GM18909 (cell line): ENCODE measurements around the gene STMND1.

Experiments
- ATAC-seq: cut with Tn5 transposase; IDR thresholded peaks from one replicate; pipeline ENCODE4 v1.9.1; 2021; ENCODE audit warnings: mild to moderate bottlenecking; ENCODE audit not compliant: unreplicated experiment, poor library complexity

Gene STMND1

GRCh38 chr6:17156966-17157365 is 55.1 kb downstream of the STMND1 start:
- ATAC-seq, result no peak

- ATAC-seq, result no peak
Measured at GRCh38 chr6:17157617-17158016, 55.8 kb downstream of the STMND1 start.

GRCh38 chr6:17159240-17159639 is 57.4 kb downstream of the STMND1 start:
- no peak for ATAC-seq

- ATAC-seq, result no peak
Measured at GRCh38 chr6:17161076-17161475, 59.2 kb downstream of the STMND1 start.

GRCh38 chr6:17165383-17165782 is 63.5 kb downstream of the STMND1 start:
- ATAC-seq, result no peak

- ATAC-seq, result no peak
Measured at GRCh38 chr6:17167327-17167979, 65.6 kb downstream of the STMND1 start.

- ATAC-seq, result no peak
Measured at GRCh38 chr6:17169291-17169690, 67.4 kb downstream of the STMND1 start.

GRCh38 chr6:17169711-17170110 is 67.9 kb downstream of the STMND1 start:
- no peak for ATAC-seq

GRCh38 chr6:17172836-17173470 is 71.1 kb downstream of the STMND1 start:
- no peak for ATAC-seq

- ATAC-seq, result no peak
Measured at GRCh38 chr6:17178326-17178725, 76.5 kb downstream of the STMND1 start.

- no peak for ATAC-seq
Measured at GRCh38 chr6:17178754-17179529, 77.1 kb downstream of the STMND1 start.

- ATAC-seq, result no peak
Measured at GRCh38 chr6:17179530-17180073, 77.8 kb downstream of the STMND1 start.
